Transverse colon (tissue), 4 donors: ENCODE measurements around the gene COL11A2.

Experiments
- POLR2A ChIP-seq: fragments of 450-650 bp; IDR thresholded peaks from one replicate; pipeline ENCODE4 v1.6.1; 2016; ENCODE audit warnings: antibody characterized with exemption, mild to moderate bottlenecking, moderate library complexity
- POLR2AphosphoS5 ChIP-seq, 3 donors: sonication (generic); formaldehyde crosslinking; IDR thresholded peaks; one replicate each; pipeline ENCODE4 v1.6.1; 2016; ENCODE audit warnings: antibody characterized with exemption in 3 of 3
- TF ChIP-seq, protein P1 (sequence below), 5 experiments: fragments of 200-600 bp in 3 of 5; fragments of 450-650 bp in 2 of 5; sonication (generic) in 3 of 5; IDR thresholded peaks; 1 replicate in 2 of 5; 2 replicates in 3 of 5; pipeline ENCODE4 v1.5.1; 2016 to 2017; ENCODE audit warnings: antibody characterized with exemption in 5 of 5, inconsistent platforms in 3 of 5, mild to moderate bottlenecking in 2 of 5, moderate library complexity in 1 of 5

DNA sequence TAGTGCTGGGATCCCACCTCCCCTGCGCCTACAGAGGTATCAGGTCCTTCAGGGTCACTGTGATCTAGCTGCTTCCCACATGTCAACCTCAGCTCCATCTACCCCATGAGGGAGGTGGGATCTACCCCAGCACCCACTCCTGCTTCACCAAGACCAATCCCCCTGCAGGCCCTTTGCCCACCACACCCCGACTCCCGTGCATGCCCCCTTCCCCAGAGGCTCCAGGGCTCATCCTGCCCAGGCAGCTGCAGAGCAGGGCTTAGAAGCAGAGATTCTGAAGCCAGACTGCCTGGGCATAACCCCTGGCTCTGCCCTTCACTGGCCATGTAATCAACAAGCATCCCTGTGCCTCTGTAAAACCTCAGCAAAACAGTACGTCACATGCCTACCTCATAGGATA lies 17.5 kb downstream of the COL11A2 start:
- TF ChIP-seq POLR2AphosphoS5 (IDR thresholded peaks at IDR 0.05) = no peak
- no peak for TF ChIP-seq POLR2A
- TF ChIP-seq, protein P1, sequence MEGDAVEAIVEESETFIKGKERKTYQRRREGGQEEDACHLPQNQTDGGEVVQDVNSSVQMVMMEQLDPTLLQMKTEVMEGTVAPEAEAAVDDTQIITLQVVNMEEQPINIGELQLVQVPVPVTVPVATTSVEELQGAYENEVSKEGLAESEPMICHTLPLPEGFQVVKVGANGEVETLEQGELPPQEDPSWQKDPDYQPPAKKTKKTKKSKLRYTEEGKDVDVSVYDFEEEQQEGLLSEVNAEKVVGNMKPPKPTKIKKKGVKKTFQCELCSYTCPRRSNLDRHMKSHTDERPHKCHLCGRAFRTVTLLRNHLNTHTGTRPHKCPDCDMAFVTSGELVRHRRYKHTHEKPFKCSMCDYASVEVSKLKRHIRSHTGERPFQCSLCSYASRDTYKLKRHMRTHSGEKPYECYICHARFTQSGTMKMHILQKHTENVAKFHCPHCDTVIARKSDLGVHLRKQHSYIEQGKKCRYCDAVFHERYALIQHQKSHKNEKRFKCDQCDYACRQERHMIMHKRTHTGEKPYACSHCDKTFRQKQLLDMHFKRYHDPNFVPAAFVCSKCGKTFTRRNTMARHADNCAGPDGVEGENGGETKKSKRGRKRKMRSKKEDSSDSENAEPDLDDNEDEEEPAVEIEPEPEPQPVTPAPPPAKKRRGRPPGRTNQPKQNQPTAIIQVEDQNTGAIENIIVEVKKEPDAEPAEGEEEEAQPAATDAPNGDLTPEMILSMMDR (IDR thresholded peaks at IDR 0.05) = no peak
